GM18861 (cell line): ENCODE data around the gene PGBD5.

Experiments used
- ATAC-seq: cut with Tn5 transposase; IDR thresholded peaks from one replicate; pipeline ENCODE4 v1.9.1; 2021; ENCODE audit not compliant: unreplicated experiment

The PGBD5 gene

DNA sequence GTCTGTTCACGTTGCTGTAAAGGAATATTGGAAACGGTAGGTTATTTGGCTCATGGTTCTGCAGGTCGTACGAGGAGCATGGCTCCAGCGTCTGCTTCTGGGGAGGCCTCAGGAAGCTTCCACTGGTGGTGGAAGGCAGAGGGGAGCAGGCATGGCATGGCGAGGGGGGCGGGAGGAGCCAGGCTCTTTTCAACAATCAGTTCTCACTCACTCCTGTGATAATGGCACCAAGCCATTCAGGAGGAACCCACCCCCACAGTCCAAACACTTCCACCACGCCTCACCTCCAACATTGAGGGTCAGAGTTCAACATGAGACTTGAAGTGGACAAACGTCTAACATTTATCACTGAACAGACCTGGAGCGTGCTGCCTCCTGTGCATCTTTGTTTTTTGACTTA, 141.2 kb downstream of the PGBD5 start:
- ATAC-seq = no peak

DNA sequence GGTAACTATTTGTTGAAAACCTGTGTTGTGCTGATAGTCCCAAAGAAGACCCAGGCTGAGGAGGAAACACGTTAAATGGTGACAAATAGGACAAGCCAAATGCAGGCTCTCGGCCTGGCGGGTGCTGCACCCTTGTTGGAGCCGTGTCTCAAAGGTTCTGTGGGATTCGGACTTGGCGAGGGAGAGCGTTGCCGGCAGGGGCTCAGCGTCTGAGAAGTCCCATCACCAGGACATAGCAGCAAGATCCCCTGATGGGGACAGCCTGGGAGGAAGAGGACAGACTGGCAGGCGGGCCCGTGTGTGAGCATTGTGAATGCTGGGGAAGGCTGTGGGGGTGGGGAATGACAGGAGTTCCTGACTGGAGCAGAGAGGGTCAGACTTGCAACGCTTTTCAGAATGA, 142.5 kb downstream of the PGBD5 start:
- no peak for ATAC-seq

DNA sequence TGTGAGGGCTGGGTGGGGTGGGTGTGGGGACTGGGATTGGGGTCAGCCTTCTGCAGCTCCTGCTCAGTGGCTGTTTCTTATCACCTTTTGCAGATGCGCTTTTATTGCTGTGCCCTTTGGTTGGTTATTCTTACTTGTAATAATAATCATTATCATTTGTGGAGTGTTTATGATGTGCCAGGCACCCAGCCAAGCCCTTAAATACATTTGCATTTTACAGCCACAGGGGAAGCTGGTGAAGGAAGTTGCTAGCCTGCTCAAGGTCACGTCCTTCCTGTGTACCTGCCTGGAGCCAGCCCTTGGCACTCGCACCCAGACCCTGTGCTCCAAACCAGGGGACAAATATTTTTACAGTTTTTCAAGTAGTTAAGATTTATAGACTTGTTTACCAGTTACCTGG, 144.0 kb downstream of the PGBD5 start:
- peak; percentile 62 for ATAC-seq

DNA sequence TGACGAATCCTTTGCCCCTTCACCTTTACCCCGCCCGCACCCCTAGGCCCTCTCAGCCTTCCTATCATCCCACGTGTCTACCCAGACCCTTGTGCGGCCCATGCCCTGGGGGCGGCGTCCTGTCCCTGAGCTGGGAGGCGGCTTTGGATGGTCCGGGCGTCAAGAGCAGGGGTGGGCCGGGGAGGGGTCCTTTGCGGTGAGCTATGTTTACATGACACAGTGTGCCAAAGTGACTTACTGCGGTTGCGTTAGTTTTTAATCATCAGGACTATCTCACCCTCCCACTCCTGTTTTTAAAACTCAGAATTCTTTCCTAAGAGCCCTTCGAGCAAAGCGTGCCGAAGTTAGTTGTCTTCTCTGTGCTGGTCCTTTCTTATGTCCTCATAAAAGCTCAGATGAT, 144.6 kb downstream of the PGBD5 start:
- no peak for ATAC-seq

DNA sequence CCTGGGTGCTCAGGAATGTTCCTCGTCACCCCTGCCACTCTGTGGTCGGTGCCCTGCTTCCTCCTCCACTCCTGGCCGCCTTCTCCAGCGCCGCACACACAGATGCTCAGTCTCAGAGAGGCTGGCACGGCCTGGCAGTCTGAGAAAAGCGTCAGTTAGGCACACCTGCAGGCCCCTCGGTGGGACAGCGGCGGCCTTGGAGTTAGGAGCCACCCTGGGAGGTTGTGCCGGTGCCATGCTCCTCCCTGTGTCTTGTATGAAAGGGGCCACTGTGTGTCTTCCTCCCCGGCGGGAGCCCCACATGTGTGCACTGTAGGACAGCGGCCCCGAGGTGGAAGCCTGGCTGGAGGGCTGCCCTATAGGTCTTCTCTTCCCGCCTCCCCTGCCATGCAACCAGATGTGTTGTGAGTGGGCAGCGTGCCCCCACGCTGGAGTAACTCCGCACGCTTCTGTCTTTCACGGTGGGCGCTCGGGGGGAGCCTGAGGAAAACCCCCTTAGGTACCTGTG, 145.2 kb downstream of the PGBD5 start:
- ATAC-seq = no peak

DNA sequence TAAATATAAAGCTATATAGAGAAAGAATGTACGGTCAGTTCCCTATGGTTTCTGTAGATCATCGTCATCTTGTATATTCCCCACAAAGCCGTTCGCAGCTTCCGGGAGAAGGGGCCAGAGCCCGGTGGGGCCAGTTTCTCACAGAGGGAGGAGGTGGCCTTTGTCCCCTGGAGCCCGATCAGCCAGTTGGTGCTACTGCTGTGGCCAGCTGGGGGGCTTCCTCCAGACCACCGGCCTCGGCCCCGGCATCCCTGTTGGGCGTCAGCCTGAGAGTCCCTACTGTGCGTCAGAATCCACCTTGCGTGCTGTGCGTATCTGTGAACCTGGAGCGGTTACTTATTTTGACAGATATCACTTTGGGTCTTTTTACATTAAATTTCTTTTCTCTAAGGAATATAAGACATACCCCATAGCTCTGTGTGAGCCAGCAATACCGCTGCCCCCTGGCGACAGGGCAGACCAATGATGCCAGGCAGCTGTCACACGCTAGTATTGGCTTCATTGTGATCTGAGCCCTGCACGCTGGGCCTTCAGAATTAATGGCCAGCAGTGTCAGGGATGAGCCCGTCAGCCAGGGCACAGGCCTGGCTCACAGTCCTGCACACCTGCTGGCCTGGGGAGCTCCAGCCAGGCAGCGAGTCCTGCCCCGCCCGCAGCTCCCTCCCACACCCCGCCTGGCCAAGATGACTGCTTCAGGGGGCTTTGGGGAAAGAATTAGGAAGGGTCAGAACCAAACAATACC, 145.9 kb downstream of the PGBD5 start:
- no peak for ATAC-seq

DNA sequence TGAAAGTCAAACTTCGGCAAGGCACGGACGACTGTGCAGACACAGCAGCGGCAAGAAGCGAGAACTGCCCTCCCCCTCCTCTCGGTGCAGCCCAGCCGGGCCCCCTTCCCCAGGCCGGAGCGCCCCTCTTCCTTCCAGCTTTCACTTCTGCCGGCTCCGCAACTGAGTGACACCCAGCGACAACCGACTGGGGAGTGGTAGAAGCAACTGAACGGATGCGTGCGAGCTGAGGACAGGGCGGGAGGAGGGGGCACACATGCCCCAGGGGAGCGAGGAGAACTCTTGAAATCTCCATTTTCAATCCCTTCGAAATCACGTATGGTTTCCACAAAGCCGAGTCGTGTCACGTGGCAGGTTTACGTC, 146.6 kb downstream of the PGBD5 start:
- ATAC-seq = no peak

DNA sequence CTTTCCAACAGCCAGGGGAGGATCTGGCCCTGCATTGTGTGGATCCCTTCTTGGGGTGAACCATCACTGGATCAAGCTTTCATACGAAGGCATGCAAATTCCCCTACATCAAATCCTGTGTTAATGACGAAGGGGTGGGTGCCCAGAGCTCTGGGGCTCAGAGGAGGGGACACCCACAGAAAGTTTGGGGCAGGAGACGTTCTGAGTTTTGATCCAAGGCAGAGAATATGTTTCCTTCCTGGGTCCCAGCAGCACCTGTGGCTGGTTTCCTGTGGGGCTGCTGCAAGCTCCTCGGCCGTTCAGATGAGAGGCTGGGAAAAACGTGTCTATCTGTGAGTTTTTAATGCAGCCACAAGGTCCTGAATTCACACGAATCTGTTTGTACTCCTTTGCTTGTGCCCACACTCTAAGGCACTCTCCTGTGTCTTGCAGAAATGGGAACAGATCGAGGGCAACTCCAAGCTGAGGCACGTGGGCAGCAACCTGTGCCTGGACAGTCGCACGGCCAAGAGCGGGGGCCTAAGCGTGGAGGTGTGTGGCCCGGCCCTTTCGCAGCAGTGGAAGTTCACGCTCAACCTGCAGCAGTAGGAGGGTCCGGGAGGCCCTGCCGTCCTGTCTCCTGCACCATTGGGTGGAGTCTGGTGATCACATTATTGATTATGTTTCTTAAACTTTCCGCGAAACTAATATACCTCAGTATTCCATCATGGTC, 147.1 kb downstream of the PGBD5 start:
- ATAC-seq = no peak

DNA sequence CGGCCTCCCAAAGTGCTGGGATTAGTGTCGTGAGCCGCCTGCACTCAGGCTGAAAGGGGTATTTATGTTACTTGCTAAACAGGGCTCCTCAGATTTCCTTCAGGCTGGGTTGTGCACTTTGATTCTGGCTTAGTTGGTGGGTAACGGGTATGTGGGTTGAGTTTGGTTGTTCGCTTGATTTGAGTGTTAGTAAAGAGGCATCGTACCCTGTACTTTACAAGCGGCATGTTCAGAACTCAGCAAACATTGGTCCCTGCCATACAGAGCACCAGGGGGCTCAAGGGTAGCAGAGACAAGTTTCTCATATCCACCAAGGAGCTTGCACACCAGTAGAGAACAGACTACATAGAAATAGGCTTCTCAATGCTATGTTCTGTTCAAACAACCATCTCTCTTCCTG, 147.8 kb downstream of the PGBD5 start:
- ATAC-seq = no peak

DNA sequence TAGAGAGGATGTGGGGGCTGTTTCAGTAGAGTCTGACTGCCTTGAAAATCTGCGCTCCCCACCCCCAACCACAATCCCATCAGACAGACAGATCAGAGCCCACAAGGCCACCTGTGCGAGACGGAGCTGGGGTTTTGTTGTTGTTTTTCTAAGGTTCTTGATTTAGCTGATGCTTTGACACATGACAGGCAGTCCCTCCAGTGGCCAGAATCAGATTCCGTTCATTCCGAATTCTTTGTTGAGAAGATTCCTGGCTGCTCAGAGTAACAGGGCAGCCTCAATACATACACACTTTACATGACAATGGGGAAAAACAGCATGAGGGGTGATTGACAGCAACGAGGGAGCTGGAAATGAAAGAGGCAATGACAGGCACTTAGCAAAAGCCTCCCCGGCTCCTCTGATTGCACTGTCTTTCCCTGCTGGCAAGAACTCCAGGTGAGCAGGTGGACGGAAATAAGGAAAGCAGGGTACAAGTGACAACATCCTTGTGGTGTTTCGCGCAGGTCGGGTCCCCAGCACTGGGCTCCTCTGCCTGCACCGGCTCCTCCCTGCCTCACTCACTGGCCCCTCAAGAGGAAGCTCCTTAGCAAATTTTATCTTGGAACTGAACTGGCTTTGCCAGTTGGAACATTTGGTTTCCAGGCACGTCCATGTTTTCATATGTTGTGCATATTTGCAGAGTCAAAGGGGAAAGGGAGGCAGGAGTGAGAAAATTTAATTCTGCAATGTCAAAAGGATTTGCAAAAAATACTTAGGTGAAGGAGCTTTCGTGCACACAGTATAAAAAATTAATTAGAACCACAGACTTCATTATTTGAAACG, 148.7 kb downstream of the PGBD5 start:
- no peak for ATAC-seq

DNA sequence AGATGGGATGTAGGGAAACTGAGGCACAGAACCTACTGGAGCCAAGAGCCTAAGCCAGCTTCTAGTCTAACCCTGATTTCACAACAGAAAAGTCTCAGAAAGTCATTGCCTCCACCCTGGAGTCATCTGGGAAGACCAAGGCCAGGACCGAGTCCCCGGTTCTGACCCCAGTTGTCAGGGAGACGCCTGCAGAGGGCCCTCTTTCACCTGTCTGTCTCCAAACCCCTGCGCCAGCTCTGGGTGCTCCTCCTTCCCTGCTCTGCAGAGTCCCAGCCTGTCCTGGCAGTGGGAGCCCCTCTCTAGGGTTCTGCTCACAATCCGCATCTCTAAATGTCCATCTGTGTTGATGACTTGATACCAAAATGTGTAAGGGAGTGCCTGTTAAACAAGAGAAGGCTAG, 149.7 kb downstream of the PGBD5 start:
- no peak for ATAC-seq

DNA sequence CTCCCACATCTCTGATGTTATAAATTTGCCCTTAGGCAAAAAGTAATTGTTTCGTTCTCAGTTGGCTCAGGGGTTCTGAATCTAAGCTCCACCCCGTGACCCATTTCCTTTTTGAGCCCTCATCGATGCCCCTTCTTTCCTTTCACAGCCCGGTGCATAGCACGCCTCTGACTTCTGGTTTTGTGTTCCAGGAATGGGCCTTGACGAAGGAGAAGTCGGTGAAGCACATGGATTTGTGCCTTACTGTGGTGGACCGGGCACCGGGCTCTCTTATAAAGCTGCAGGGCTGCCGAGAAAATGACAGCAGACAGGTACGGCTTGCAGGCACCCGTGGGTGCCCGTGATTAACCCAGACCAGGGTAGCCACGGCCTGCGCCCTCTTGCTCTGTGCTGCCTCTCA, 151.9 kb downstream of the PGBD5 start:
- ATAC-seq = no peak

DNA sequence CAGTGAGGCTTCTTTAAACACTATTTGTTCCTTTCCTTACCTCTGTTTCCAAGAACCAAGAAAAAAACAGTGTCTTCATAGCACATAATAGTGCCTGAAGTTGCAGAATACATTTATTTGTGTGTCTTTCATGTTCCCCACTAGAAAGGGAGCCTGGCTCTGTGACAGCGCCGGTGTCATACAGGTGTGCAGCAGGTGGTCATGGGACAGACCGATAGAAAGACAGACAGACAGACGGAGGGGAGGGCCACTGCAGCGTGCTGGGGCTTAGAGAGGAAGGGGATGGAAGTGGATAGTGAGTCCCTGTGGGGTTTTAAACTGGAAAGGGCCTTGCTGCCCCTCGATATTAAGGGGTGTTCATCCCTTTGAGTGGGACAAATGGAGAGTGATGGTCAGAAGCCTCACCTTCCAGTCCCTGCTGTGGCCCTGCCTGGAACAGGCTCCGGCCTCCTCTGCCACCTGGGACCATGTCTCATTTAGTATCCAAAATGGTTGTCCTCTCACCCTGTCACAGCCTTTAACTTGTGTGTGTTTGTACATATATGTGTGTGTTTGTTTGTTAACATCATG, 152.9 kb downstream of the PGBD5 start:
- ATAC-seq = no peak

DNA sequence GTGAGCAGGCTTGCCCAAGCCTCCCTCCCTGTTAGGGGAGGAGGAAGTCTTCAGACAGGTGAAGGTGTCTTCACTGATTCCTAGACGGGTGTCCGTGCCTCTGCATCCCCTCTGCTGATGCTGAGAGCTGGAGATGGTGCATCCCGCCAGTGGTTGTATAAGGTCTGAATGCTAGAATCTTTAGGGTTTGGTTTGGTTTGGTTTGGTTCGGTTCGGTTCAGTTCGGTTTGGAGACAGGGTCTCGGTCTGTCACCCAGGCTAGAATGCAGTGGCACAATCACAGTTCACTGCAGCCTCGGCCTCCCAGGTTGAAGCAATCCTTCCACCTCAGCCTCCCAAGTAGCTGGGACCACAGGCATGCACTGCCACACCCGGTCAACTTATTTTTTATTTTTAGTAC, 153.6 kb downstream of the PGBD5 start:
- ATAC-seq = no peak

DNA sequence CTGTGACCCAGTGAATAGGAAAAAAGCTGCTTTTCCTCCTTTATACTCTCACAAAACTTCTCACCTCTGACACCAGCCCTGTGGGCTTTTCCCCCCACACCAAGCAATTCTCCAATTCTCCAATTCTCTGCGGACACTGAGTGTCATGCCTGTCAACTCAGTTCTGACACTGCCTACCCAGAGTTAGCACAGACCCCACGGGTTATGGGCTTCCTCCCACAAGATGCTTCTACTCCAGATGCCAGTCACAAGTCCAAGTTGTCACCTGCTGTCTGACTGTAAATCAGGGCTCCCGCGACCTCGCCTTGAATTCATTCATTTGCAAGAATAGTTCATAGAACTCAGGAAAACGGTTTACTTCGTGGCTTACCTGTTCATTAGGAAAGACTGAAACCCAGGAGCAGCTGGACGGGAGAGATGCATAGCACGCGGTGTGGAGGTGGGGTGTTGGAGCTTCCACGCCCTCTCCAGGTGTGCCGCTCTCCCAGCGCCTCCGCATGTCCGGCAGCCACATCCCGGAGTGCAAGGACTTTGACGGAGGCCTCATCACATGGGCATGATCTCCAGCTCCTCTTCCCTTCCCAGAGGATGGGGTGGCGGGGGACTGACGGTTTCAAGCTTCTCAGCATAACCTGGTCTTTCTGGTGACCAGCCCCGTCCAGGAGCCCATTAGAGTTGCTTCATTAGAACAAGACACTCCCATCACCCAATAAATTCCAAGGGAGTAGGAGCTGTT, 154.7 kb downstream of the PGBD5 start:
- ATAC-seq = no peak

DNA sequence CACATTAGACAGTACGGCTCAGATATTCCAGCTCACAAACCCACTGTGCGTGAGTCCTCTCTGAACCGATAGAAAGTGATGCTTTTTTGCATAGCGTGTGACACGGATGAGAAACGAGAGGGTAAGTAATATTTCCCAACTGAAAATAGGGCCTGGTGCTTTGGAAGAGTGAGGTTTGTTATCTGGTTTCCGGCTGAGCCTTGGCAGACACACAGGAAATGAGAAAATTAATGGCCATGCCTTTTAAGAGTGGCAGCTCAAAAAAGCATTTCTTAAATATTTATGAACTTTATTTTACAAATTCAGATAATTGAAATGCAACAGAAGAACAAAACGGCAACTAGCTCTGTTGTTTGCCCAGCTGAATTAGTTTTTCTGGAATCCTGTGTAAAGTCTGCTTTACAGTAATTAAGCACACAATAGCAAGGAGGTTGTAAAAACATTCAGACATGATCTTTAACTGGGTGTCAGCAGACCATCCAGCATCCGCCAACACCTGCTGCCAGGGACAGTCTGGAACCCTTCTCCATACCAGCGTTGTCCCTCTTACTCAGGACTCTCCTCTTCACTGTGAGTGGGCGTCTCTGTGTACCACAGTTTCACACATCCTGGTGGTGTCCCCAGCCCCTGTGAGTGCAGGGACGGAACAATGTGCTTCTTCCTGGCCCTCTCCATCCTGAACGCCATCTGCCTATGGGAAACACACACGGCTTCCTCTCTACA, 155.4 kb downstream of the PGBD5 start:
- peak; percentile 65 for ATAC-seq

DNA sequence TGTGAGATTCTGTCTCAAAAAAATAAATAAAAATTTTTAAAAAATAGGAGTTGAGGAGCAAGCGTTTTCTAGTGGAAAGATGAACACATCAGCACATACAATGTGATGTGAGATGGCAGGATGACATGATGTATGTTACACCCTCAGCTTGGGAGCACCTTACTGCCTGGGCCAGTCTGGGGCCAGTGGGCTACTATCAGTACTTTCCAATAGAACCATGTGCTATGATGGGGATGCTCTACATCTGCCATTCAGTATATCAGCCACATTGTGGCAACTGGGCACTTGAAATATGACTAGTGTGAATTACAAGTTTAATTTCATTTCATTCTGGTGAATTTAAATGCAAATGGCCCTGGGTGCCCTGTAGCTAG, 156.0 kb downstream of the PGBD5 start:
- ATAC-seq = no peak

DNA sequence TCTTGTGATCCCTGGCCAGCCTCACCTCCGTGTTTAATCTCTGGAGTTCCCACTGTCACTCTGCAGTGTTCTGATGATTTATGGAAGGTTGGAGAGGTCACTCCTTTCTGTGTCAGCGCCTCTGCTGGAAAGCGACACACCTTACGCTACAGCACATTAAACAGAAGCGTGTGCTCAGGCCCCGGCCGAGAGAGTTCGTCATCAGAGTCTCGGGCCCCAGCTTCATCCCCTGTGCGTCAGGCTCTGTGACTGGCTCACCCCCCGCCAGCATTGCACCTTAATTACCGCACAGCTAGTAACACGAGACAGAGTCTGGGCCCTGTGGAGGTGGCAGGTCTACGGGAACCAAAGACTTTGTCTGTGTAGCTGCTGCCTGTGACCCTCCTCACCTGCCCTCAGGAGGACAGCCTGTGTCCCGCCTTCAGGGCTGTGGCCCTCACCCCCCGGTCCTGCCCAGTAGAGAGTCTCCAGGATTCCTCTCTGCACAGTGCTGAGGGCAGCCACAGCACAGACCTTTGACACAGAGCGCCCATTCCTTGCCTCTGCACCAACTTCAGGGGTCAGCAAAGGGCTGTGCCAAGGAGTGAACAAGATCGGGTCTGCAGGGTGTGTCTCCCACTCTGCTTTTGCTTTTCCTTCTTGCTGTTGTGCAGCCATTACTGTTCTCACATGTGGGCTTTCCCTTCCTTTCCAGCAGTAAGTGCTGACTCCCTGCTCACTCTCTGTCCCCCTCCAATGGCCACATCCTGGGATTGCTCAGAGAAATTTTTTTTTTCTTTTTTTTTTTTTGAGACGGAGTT, 157.6 kb downstream of the PGBD5 start:
- no peak for ATAC-seq

DNA sequence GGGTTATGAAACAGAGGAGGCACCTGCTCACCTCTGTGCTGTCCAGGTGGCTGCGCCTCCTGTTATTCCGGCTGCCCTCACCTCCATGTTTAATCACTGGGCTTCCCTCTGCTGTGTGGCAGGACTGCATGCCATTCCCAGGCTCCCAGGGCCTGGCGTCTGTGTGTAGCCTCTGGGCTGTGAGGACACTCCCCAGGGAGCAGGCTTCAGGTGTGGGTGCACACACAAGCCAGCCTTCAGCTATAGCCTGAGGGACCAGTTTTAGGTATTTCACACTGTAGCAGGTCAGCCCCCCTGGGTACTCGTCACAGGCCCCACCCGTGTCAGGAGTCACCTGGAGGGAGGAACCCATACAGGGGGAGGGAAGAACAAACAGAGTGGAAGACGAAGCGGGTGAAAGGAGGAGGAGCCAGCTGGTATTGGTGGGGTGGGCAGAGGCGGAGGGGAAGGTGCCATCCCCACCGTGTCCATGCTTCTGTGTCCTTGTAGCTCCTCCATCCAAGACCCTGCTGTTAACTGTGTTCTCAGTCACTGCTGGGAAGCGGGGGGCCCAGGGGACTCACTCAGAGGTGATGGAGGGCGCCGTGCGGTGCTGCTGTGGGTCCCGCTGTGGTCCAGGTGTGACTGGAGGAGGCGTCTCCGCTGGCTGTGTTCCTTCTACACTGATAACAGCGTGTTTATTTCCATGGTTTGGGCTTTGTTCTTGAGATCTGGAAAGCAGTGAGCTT, 158.6 kb downstream of the PGBD5 start:
- ATAC-seq = no peak
